Measurements from ENCODE around the gene PRR14L. TPM values are rescaled to one million over a fixed set of nuclear protein-coding genes. Genes with fewer than 3 reads are reported as not detected.

The PRR14L gene
- total and polyA plus RNA-seq, 4 donors = 4.5 to 20.2 (median 13.4) TPM

- DNase-seq (ENCODE audit: low spot score) = no peak
- Histone ChIP-seq H3K36me3 (ENCODE audit: control insufficient read depth in 4 of 4, insufficient read depth in 3 of 4, low read depth in 1 of 4, low read length in 3 of 4) (peaks cover 8 to 17% (median 12%) of the 10 kb centered on the region in 4 donors), H3K9ac (ENCODE audit: low read depth in 1 of 2, low read length in 2 of 2) (no peak overlapping the region), H3K9me3 (ENCODE audit: control insufficient read depth in 4 of 4, low read length in 3 of 4) (no peaks in the 10 kb centered on the region), H3K4me3 (ENCODE audit: low read depth in 1 of 3, low read length in 3 of 3) (no peak overlapping the region), H3K27me3 (ENCODE audit: control insufficient read depth in 4 of 4, insufficient read depth in 4 of 4, low read length in 3 of 4) (no peaks in the 10 kb centered on the region), H3K4me1 (ENCODE audit: control insufficient read depth in 4 of 4, insufficient read depth in 4 of 4, low read length in 3 of 4) (peaks cover 0 to 10% (median 5%) of the 10 kb centered on the region in 4 donors), H3K27ac (ENCODE audit: low read depth in 1 of 2, low read length in 2 of 2) (no peak overlapping the region)
- TF ChIP-seq JUND (IDR thresholded peaks at IDR 0.05) (no peak), EGR1 (IDR thresholded peaks at IDR 0.05; ENCODE audit: low read depth in 2 of 2) (no peak), ZBTB33 (IDR thresholded peaks at IDR 0.05) (no peak), RXRA (IDR thresholded peaks at IDR 0.05) (no peak), YY1 (IDR thresholded peaks at IDR 0.05) (no peak), FOXA1 (IDR thresholded peaks at IDR 0.05) (no peak), HNF4G (IDR thresholded peaks at IDR 0.05) (no peak), FOXA2 (IDR thresholded peaks at IDR 0.05) (no peak), HNF4A (conservative IDR thresholded peaks at IDR 0.05) (no peak), CTCF (IDR thresholded peaks at IDR 0.05; ENCODE audit: low read depth, low read length, missing input control) (no peak), NR2F2 (IDR thresholded peaks at IDR 0.05) (no peak), GABPA (IDR thresholded peaks at IDR 0.05 in 1 of 2, conservative IDR thresholded peaks at IDR 0.05 in 1 of 2) (no peak), ATF3 (IDR thresholded peaks at IDR 0.05) (no peak), RAD21 (IDR thresholded peaks at IDR 0.05) (no peak), TAF1 (conservative IDR thresholded peaks at IDR 0.05) (no peak), REST (IDR thresholded peaks at IDR 0.05) (no peak)
- 48% methylated on average over 3 of the region's 3 CpGs for WGBS
Observed at GRCh38 chr22:31789803-31790202, 39.9 kb upstream of the PRR14L start.

GRCh38 chr22:31776231-31776630 lies 26.3 kb upstream of the PRR14L start:
- Histone ChIP-seq H3K27me3 (ENCODE audit: control insufficient read depth in 4 of 4, insufficient read depth in 4 of 4, low read length in 3 of 4) (no peaks in the 10 kb centered on the region), H3K36me3 (ENCODE audit: control insufficient read depth in 4 of 4, insufficient read depth in 3 of 4, low read depth in 1 of 4, low read length in 3 of 4) (peaks cover 11 to 47% (median 38%) of the 10 kb centered on the region in 4 donors), H3K4me3 (ENCODE audit: low read depth in 1 of 3, low read length in 3 of 3) (no peak overlapping the region), H3K9me3 (ENCODE audit: control insufficient read depth in 4 of 4, low read length in 3 of 4) (no peaks in the 10 kb centered on the region), H3K27ac (ENCODE audit: low read depth in 1 of 2, low read length in 2 of 2) (no peak overlapping the region), H3K9ac (ENCODE audit: low read depth in 1 of 2, low read length in 2 of 2) (no peak overlapping the region), H3K4me1 (ENCODE audit: control insufficient read depth in 4 of 4, insufficient read depth in 4 of 4, low read length in 3 of 4) (no peaks in the 10 kb centered on the region)
- WGBS = 98% methylated on average over 4 of the region's 4 CpGs
- TF ChIP-seq REST (IDR thresholded peaks at IDR 0.05) = no peak
- TF ChIP-seq RAD21 (IDR thresholded peaks at IDR 0.05) = no peak
- TF ChIP-seq SP1 (IDR thresholded peaks at IDR 0.05) = no peak
- TF ChIP-seq GABPA (IDR thresholded peaks at IDR 0.05 in 1 of 2, conservative IDR thresholded peaks at IDR 0.05 in 1 of 2) = no peak
- DNase-seq (ENCODE audit: low spot score) = no peak
